Loucy (cell line): ENCODE measurements around the gene DNAI1.

Source experiments
- CTCF ChIP-seq: fragments of 200-600 bp; sonication (generic); conservative IDR thresholded peaks from 2 replicates; pipeline ENCODE4 v1.5.1; 2014; ENCODE audit warnings: mild to moderate bottlenecking, antibody characterized with exemption, low read length
- EZH2phosphoT487 ChIP-seq: fragments of 200-600 bp; IDR thresholded peaks from 2 replicates; pipeline ENCODE4 v1.6.1; 2018; ENCODE audit warnings: antibody characterized with exemption, mild to moderate bottlenecking, moderate library complexity, borderline replicate concordance

GRCh38 chr9:34456746-34457145 lies 1.9 kb upstream of the DNAI1 start:
- TF ChIP-seq CTCF, result no peak
- no peak for TF ChIP-seq EZH2phosphoT487
